Stimulated activated naive CD8-positive, alpha-beta T cell treated with anti-CD3 and anti-CD28 coated beads, Interleukin-15, amount 100 ng/mL, for 72 hours (primary cell): ENCODE data around the gene CD93.

Experiments
- ATAC-seq: fragments of 150-1000 bp; cut with Tn5 transposase; 2 replicates; pipeline ENCODE4 v1.10.0; 2021; ENCODE audit warnings: mild to moderate bottlenecking, moderate library complexity
- DNase-seq, 2 donors: peaks; one replicate each; pipeline ENCODE4 v3.0.0; 2021 to 2022
- H3K27ac Mint-ChIP-seq, 2 donors: one replicate each; pipeline ENCODE4 v1.8.0; 2022; ENCODE audit warnings: mild to moderate bottlenecking in 2 of 2, mixed read lengths in 2 of 2, moderate library complexity in 2 of 2
- H3K27me3 Mint-ChIP-seq: one replicate; pipeline ENCODE4 v1.8.0; 2022; ENCODE audit warnings: mixed read lengths
- H3K4me1 Mint-ChIP-seq: one replicate; pipeline ENCODE4 v1.8.0; 2022; ENCODE audit warnings: mild to moderate bottlenecking, mixed read lengths
- H3K4me3 Mint-ChIP-seq, 2 donors: one replicate each; pipeline ENCODE4 v1.8.0; 2022; ENCODE audit warnings: mild to moderate bottlenecking in 2 of 2, mixed read lengths in 2 of 2, moderate library complexity in 1 of 2
- H3K9me3 Mint-ChIP-seq, 2 donors: one replicate each; pipeline ENCODE4 v1.8.0; 2022; ENCODE audit warnings: mixed read lengths in 2 of 2

CD93 gene

GRCh38 chr20:23063581-23063980 is 22.5 kb downstream of the CD93 start:
- no peak for DNase-seq
- no peak for ATAC-seq
- H3K27me3 Mint-ChIP-seq = no peaks in the 10 kb centered on the region
- H3K27ac Mint-ChIP-seq = no peak overlapping the region
- H3K4me1 Mint-ChIP-seq = no peaks in the 10 kb centered on the region
- H3K9me3 Mint-ChIP-seq = no peaks in the 10 kb centered on the region
- no peak overlapping the region for H3K4me3 Mint-ChIP-seq

GRCh38 chr20:23063168-23063567 is 23.0 kb downstream of the CD93 start:
- Mint-ChIP-seq H3K4me3 (no peak overlapping the region), H3K9me3 (no peaks in the 10 kb centered on the region), H3K4me1 (no peaks in the 10 kb centered on the region), H3K27ac (no peak overlapping the region), H3K27me3 (no peaks in the 10 kb centered on the region)
- ATAC-seq (no peak), DNase-seq (no peak)

GRCh38 chr20:23062632-23063031 is 23.5 kb downstream of the CD93 start:
- Mint-ChIP-seq H3K4me3 (no peak overlapping the region), H3K4me1 (no peaks in the 10 kb centered on the region)

GRCh38 chr20:23061734-23062561 is 24.2 kb downstream of the CD93 start:
- no peak for DNase-seq
- H3K27me3 Mint-ChIP-seq = no peaks in the 10 kb centered on the region
- no peak for ATAC-seq
- H3K4me1 Mint-ChIP-seq = no peaks in the 10 kb centered on the region
- H3K27ac Mint-ChIP-seq = no peak overlapping the region
- H3K4me3 Mint-ChIP-seq = no peak overlapping the region
- H3K9me3 Mint-ChIP-seq = no peaks in the 10 kb centered on the region

More at GRCh38 chr20:23062632-23063031, 23.5 kb downstream of the CD93 start:
- Mint-ChIP-seq H3K27me3 (no peaks in the 10 kb centered on the region), H3K27ac (no peak overlapping the region), H3K9me3 (no peaks in the 10 kb centered on the region)
- DNase-seq (no peak), ATAC-seq (no peak)

GRCh38 chr20:23061262-23061661 is 24.9 kb downstream of the CD93 start:
- ATAC-seq (no peak), DNase-seq (no peak)
- no peaks in the 10 kb centered on the region for H3K27me3 Mint-ChIP-seq
- H3K4me1 Mint-ChIP-seq = no peaks in the 10 kb centered on the region
- H3K9me3 Mint-ChIP-seq = no peaks in the 10 kb centered on the region
- peak overlapping the region in 1 of 2 donors; percentile 48 for H3K27ac Mint-ChIP-seq
- no peak overlapping the region for H3K4me3 Mint-ChIP-seq

GRCh38 chr20:23060629-23061028 is 25.5 kb downstream of the CD93 start:
- ATAC-seq (no peak), DNase-seq (no peak)
- Mint-ChIP-seq H3K4me3 (no peak overlapping the region), H3K27ac (no peak overlapping the region), H3K9me3 (no peaks in the 10 kb centered on the region), H3K4me1 (no peaks in the 10 kb centered on the region), H3K27me3 (no peaks in the 10 kb centered on the region)

- ATAC-seq (no peak), DNase-seq (no peak)
- Mint-ChIP-seq H3K27ac (no peak overlapping the region), H3K4me3 (no peak overlapping the region), H3K27me3 (no peaks in the 10 kb centered on the region), H3K4me1 (no peaks in the 10 kb centered on the region), H3K9me3 (no peaks in the 10 kb centered on the region)
Observed at GRCh38 chr20:23059846-23060245, 26.3 kb downstream of the CD93 start.

GRCh38 chr20:23059001-23059400 is 27.1 kb downstream of the CD93 start:
- Mint-ChIP-seq H3K27ac (no peak overlapping the region), H3K4me1 (no peaks in the 10 kb centered on the region), H3K9me3 (no peaks in the 10 kb centered on the region), H3K4me3 (no peak overlapping the region), H3K27me3 (no peaks in the 10 kb centered on the region)
- DNase-seq (no peak), ATAC-seq (no peak)

- H3K4me1 Mint-ChIP-seq = no peaks in the 10 kb centered on the region
- H3K9me3 Mint-ChIP-seq = no peaks in the 10 kb centered on the region
- DNase-seq (no peak), ATAC-seq (no peak)
- no peak overlapping the region for H3K27ac Mint-ChIP-seq
- peaks cover 6% of the 10 kb centered on the region for H3K27me3 Mint-ChIP-seq
- no peak overlapping the region for H3K4me3 Mint-ChIP-seq
Observed at GRCh38 chr20:23058240-23058639, 27.9 kb downstream of the CD93 start.

- H3K27ac Mint-ChIP-seq = no peak overlapping the region
- peaks cover 60% of the 10 kb centered on the region for H3K27me3 Mint-ChIP-seq
- H3K4me3 Mint-ChIP-seq = no peak overlapping the region
- ATAC-seq (no peak), DNase-seq (no peak)
- H3K4me1 Mint-ChIP-seq = peaks cover 7% of the 10 kb centered on the region
- H3K9me3 Mint-ChIP-seq = no peaks in the 10 kb centered on the region
Observed at GRCh38 chr20:23052904-23053303, 33.2 kb downstream of the CD93 start.

- Mint-ChIP-seq H3K4me3 (peak overlapping the region in 1 of 2 donors; percentile 12), H3K27ac (no peak overlapping the region), H3K4me1 (peaks cover 7% of the 10 kb centered on the region), H3K27me3 (peaks cover 74% of the 10 kb centered on the region), H3K9me3 (no peaks in the 10 kb centered on the region)
- ATAC-seq (no peak), DNase-seq (peak; percentile 18 to 20)
Observed at GRCh38 chr20:23050847-23051627, 35.1 kb downstream of the CD93 start.

- Mint-ChIP-seq H3K27me3 (peaks cover 78% of the 10 kb centered on the region), H3K4me3 (peak overlapping the region in 1 of 2 donors; percentile 26), H3K4me1 (peaks cover 7% of the 10 kb centered on the region), H3K9me3 (no peaks in the 10 kb centered on the region), H3K27ac (no peak overlapping the region)
- ATAC-seq (no peak), DNase-seq (no peak)
Observed at GRCh38 chr20:23050076-23050838, 35.9 kb downstream of the CD93 start.

GRCh38 chr20:23049201-23050075 is 36.7 kb downstream of the CD93 start, which contains the start of gene THBD:
Gene THBD, minus strand, starts transcription at chr20:23049672. Its CDS starts 168 bp downstream, at chr20:23049504.
- H3K4me1 Mint-ChIP-seq = peaks cover 7% of the 10 kb centered on the region
- H3K27ac Mint-ChIP-seq = no peak within 1 kb of the TSS
- DNase-seq (peak in 1 of 2 donors; percentile 7), ATAC-seq (no peak)
- no peaks in the 10 kb centered on the region for H3K9me3 Mint-ChIP-seq
- H3K4me3 Mint-ChIP-seq = peak within 1 kb of the TSS in 1 of 2 donors; percentile 43
- H3K27me3 Mint-ChIP-seq = peaks cover 85% of the 10 kb centered on the region

- peak; percentile 13 to 24 for DNase-seq
- no peaks in the 10 kb centered on the region for H3K9me3 Mint-ChIP-seq
- peak overlapping the region in 1 of 2 donors; percentile 43 for H3K4me3 Mint-ChIP-seq
- peaks cover 7% of the 10 kb centered on the region for H3K4me1 Mint-ChIP-seq
- H3K27ac Mint-ChIP-seq = no peak overlapping the region
- peak; percentile 58 for ATAC-seq
- peaks cover 90% of the 10 kb centered on the region for H3K27me3 Mint-ChIP-seq
Observed at GRCh38 chr20:23048283-23049200, 37.6 kb downstream of the CD93 start.
